Breast epithelium (tissue), 4 donors: ENCODE measurements around the gene PSD4. TPM values are rescaled to one million over a fixed set of nuclear protein-coding genes. Genes with fewer than 3 reads are reported as not detected.

Source experiments
- DNase-seq, 2 donors: peaks; one replicate each; pipeline ENCODE4 v3.0.0-alpha.2; 2019; ENCODE audit warnings: low spot score in 2 of 2
- H3K27ac ChIP-seq, 2 donors: fragments of 200-600 bp; sonication (generic) in 1 of 2; one replicate each; pipeline ENCODE4 v1.5.1; 2016 to 2019; ENCODE audit warnings: mild to moderate bottlenecking in 1 of 2
- H3K27me3 ChIP-seq, 2 donors: fragments of 200-600 bp; sonication (generic) in 1 of 2; one replicate each; pipeline versions ENCODE4 v1.5.1 to v1.6.0; 2017 to 2019; ENCODE audit warnings: control low read depth in 1 of 2, mild to moderate bottlenecking in 1 of 2
- H3K36me3 ChIP-seq: fragments of 200-600 bp; one replicate; pipeline ENCODE4 v1.5.1; 2019
- H3K4me1 ChIP-seq, 2 donors: fragments of 200-600 bp; sonication (generic); one replicate each; pipeline ENCODE4 v1.5.1; 2016 to 2019; ENCODE audit warnings: control low read depth in 1 of 2
- H3K4me3 ChIP-seq, 3 donors: fragments of 200-600 bp; sonication (generic); 1 replicate in 2 of 3; 2 replicates in 1 of 3; pipeline ENCODE4 v1.5.1; 2016 to 2019; ENCODE audit warnings: mild to moderate bottlenecking in 3 of 3, moderate library complexity in 2 of 3
- H3K9me3 ChIP-seq, 2 donors: fragments of 200-600 bp; sonication (generic) in 1 of 2; one replicate each; pipeline ENCODE4 v1.5.1; 2016 to 2019; ENCODE audit warnings: control low read depth in 1 of 2
- CTCF ChIP-seq, 3 donors: fragments of 450-650 bp; IDR thresholded peaks; one replicate each; pipeline ENCODE4 v1.5.1; 2016 to 2017; ENCODE audit warnings: antibody characterized with exemption in 3 of 3, mild to moderate bottlenecking in 3 of 3, moderate library complexity in 3 of 3
- POLR2A ChIP-seq: fragments of 450-650 bp; IDR thresholded peaks from one replicate; pipeline ENCODE4 v1.6.1; 2016; ENCODE audit warnings: antibody characterized with exemption, mild to moderate bottlenecking, moderate library complexity
- POLR2AphosphoS5 ChIP-seq, 3 donors: sonication (generic); formaldehyde crosslinking; IDR thresholded peaks; one replicate each; pipeline ENCODE4 v1.6.1; 2017; ENCODE audit warnings: antibody characterized with exemption in 3 of 3
- intact Hi-C: fragments of 100-400 bp; cut with DNase I; formaldehyde crosslinking; loops from one replicate; pipeline ENCODE4 v1.15.1; 2023; ENCODE audit warnings: low total_unique reads
- total RNA-seq, 3 donors: library from RNA; depleted of rRNA; stranded (reverse); fragments of >200 nt; gene quantifications; one replicate each; pipeline ENCODE4 v1.1.0, GENCODE V29; 2016

PSD4 gene
- total RNA-seq = 10 to 100 TPM in 2 of 3 donors, 1 to 10 TPM in 1; 4.3 to 61.2 (median 40.3) TPM

GRCh38 chr2:113173542-113174375, at the start of gene PSD4:
Gene PSD4, plus strand, starts transcription at chr2:113173971. Its CDS starts 8,486 bp downstream, at chr2:113182457.
- no peak for TF ChIP-seq POLR2AphosphoS5 (IDR thresholded peaks at IDR 0.05)
- no peak for TF ChIP-seq CTCF (IDR thresholded peaks at IDR 0.05)
- no peak for TF ChIP-seq POLR2A
- DNase-seq = peak; percentile 35 to 37
- intact Hi-C loops = no loop called here
- Histone ChIP-seq H3K27ac (peak within 1 kb of the TSS in 1 of 2 donors; percentile 7), H3K36me3 (no peaks in the 10 kb centered on the region), H3K9me3 (no peaks in the 10 kb centered on the region), H3K4me3 (peak within 1 kb of the TSS; percentile 9 to 33 (median 31)), H3K27me3 (no peaks in the 10 kb centered on the region), H3K4me1 (no peaks in the 10 kb centered on the region)

- H3K27ac ChIP-seq = no peak overlapping the region
- intact Hi-C loops = no loop called here
- no peaks in the 10 kb centered on the region for H3K36me3 ChIP-seq
- no peak for DNase-seq
- H3K9me3 ChIP-seq = no peaks in the 10 kb centered on the region
- TF ChIP-seq CTCF (IDR thresholded peaks at IDR 0.05) (no peak), POLR2A (no peak), POLR2AphosphoS5 (IDR thresholded peaks at IDR 0.05) (no peak)
- no peak overlapping the region for H3K4me3 ChIP-seq
- H3K27me3 ChIP-seq = no peaks in the 10 kb centered on the region
- no peaks in the 10 kb centered on the region for H3K4me1 ChIP-seq
These were observed 49.4 kb upstream of the PSD4 start for GRCh38 chr2:113124181-113124961.

- H3K27me3 ChIP-seq = no peaks in the 10 kb centered on the region
- H3K36me3 ChIP-seq = no peaks in the 10 kb centered on the region
- intact Hi-C loops = no loop called here
- no peak for TF ChIP-seq CTCF (IDR thresholded peaks at IDR 0.05)
- TF ChIP-seq POLR2AphosphoS5 (IDR thresholded peaks at IDR 0.05) = no peak
- no peak for TF ChIP-seq POLR2A
- no peak for DNase-seq
- H3K27ac ChIP-seq = no peak overlapping the region
- no peaks in the 10 kb centered on the region for H3K4me1 ChIP-seq
- H3K4me3 ChIP-seq = no peak overlapping the region
- no peaks in the 10 kb centered on the region for H3K9me3 ChIP-seq
These were observed 48.6 kb upstream of the PSD4 start for GRCh38 chr2:113124984-113125855.

GRCh38 chr2:113126845-113127645, 46.7 kb upstream of the PSD4 start, which contains the start of gene IL1RN:
Gene IL1RN, plus strand, starts transcription at chr2:113127598. Its CDS starts 27 bp downstream, at chr2:113127625.
- DNase-seq = no peak
- H3K27me3 ChIP-seq = no peaks in the 10 kb centered on the region
- TF ChIP-seq POLR2AphosphoS5 (IDR thresholded peaks at IDR 0.05) (no peak), CTCF (IDR thresholded peaks at IDR 0.05) (no peak), POLR2A (no peak)
- no peak within 1 kb of the TSS for H3K27ac ChIP-seq
- intact Hi-C loops = no loop called here
- H3K9me3 ChIP-seq = no peaks in the 10 kb centered on the region
- no peaks in the 10 kb centered on the region for H3K4me1 ChIP-seq
- no peak within 1 kb of the TSS for H3K4me3 ChIP-seq
- no peaks in the 10 kb centered on the region for H3K36me3 ChIP-seq
